ENCODE measurements around the gene MAML2.

The MAML2 gene

GRCh38 chr11:96207459-96208449 is 135.2 kb downstream of the MAML2 start:
- no peaks in the 10 kb centered on the region for H3K9me3 ChIP-seq (ENCODE audit: severe bottlenecking)
- H3K4me3 ChIP-seq (ENCODE audit: severe bottlenecking), result no peak overlapping the region
- no peak for TF ChIP-seq CTCF (IDR thresholded peaks at IDR 0.05; ENCODE audit: poor library complexity, severe bottlenecking)
- H3K27ac ChIP-seq (ENCODE audit: poor library complexity, severe bottlenecking), result peak overlapping the region; percentile 87
- H3K36me3 ChIP-seq (ENCODE audit: low read depth), result no peaks in the 10 kb centered on the region
- no peaks in the 10 kb centered on the region for H3K27me3 ChIP-seq (ENCODE audit: insufficient read depth, poor library complexity, severe bottlenecking)
- ATAC-seq (ENCODE audit: low read depth) (peak; percentile 96), DNase-seq (ENCODE audit: low spot score) (peak; percentile 75)
- peaks cover 30% of the 10 kb centered on the region for H3K4me1 ChIP-seq (ENCODE audit: insufficient read depth, poor library complexity, severe bottlenecking)

GRCh38 chr11:96206955-96207354 is 136.0 kb downstream of the MAML2 start:
- Histone ChIP-seq H3K9me3 (ENCODE audit: severe bottlenecking) (no peaks in the 10 kb centered on the region), H3K27ac (ENCODE audit: poor library complexity, severe bottlenecking) (peak overlapping the region; percentile 87), H3K27me3 (ENCODE audit: insufficient read depth, poor library complexity, severe bottlenecking) (no peaks in the 10 kb centered on the region), H3K36me3 (ENCODE audit: low read depth) (no peaks in the 10 kb centered on the region), H3K4me3 (ENCODE audit: severe bottlenecking) (no peak overlapping the region), H3K4me1 (ENCODE audit: insufficient read depth, poor library complexity, severe bottlenecking) (peaks cover 22% of the 10 kb centered on the region)
- TF ChIP-seq CTCF (IDR thresholded peaks at IDR 0.05; ENCODE audit: poor library complexity, severe bottlenecking), result no peak
- no peak for DNase-seq (ENCODE audit: low spot score)
- ATAC-seq (ENCODE audit: low read depth), result no peak; the same call in 2 of the 3 replicates

GRCh38 chr11:96205460-96205809 is 137.6 kb downstream of the MAML2 start:
- TF ChIP-seq CTCF (IDR thresholded peaks at IDR 0.05; ENCODE audit: poor library complexity, severe bottlenecking), result no peak
- no peaks in the 10 kb centered on the region for H3K9me3 ChIP-seq (ENCODE audit: severe bottlenecking)
- H3K4me1 ChIP-seq (ENCODE audit: insufficient read depth, poor library complexity, severe bottlenecking), result peaks cover 21% of the 10 kb centered on the region

GRCh38 chr11:96204721-96205459 is 138.1 kb downstream of the MAML2 start:
- no peaks in the 10 kb centered on the region for H3K27me3 ChIP-seq (ENCODE audit: insufficient read depth, poor library complexity, severe bottlenecking)
- DNase-seq (ENCODE audit: low spot score), result no peak
- H3K4me3 ChIP-seq (ENCODE audit: severe bottlenecking), result no peak overlapping the region
- no peak for TF ChIP-seq CTCF (IDR thresholded peaks at IDR 0.05; ENCODE audit: poor library complexity, severe bottlenecking)
- H3K9me3 ChIP-seq (ENCODE audit: severe bottlenecking), result no peaks in the 10 kb centered on the region
- peaks cover 24% of the 10 kb centered on the region for H3K4me1 ChIP-seq (ENCODE audit: insufficient read depth, poor library complexity, severe bottlenecking)
- no peaks in the 10 kb centered on the region for H3K36me3 ChIP-seq (ENCODE audit: low read depth)
- H3K27ac ChIP-seq (ENCODE audit: poor library complexity, severe bottlenecking), result no peak overlapping the region
- no peak for ATAC-seq (ENCODE audit: low read depth)

More at GRCh38 chr11:96205460-96205809, 137.6 kb downstream of the MAML2 start:
- Histone ChIP-seq H3K27me3 (ENCODE audit: insufficient read depth, poor library complexity, severe bottlenecking) (no peaks in the 10 kb centered on the region), H3K36me3 (ENCODE audit: low read depth) (no peaks in the 10 kb centered on the region), H3K4me3 (ENCODE audit: severe bottlenecking) (no peak overlapping the region), H3K27ac (ENCODE audit: poor library complexity, severe bottlenecking) (no peak overlapping the region)
- ATAC-seq (ENCODE audit: low read depth) (no peak), DNase-seq (ENCODE audit: low spot score) (no peak)

Data from RWPE2 (cell line).